Nephron progenitor cell (in vitro differentiated cells): ENCODE measurements around the gene FSIP1.

Experiments used
- DNase-seq: peaks from one replicate; pipeline ENCODE4 v3.0.0; 2021
- H3K27ac Mint-ChIP-seq: 2 replicates; pipeline ENCODE4 v1.8.0; 2021; ENCODE audit warnings: mild to moderate bottlenecking, moderate library complexity, mixed read lengths
- H3K27me3 Mint-ChIP-seq: 2 replicates; pipeline ENCODE4 v1.8.0; 2021; ENCODE audit warnings: mild to moderate bottlenecking, low read depth, mixed read lengths; ENCODE audit not compliant: poor library complexity
- H3K36me3 Mint-ChIP-seq: 2 replicates; pipeline ENCODE4 v1.8.0; 2021; ENCODE audit warnings: low read depth, mixed read lengths
- H3K4me1 Mint-ChIP-seq: 2 replicates; pipeline ENCODE4 v1.8.0; 2021; ENCODE audit warnings: mixed read lengths
- H3K4me3 Mint-ChIP-seq: 2 replicates; pipeline ENCODE4 v1.8.0; 2021; ENCODE audit warnings: mild to moderate bottlenecking, moderate library complexity, mixed read lengths
- H3K9me3 Mint-ChIP-seq: 2 replicates; pipeline ENCODE4 v1.8.0; 2021; ENCODE audit warnings: mild to moderate bottlenecking, moderate library complexity, mixed read lengths
- CTCF ChIP-seq: fragments of 200-600 bp; sonication (generic); IDR thresholded peaks from 2 replicates; pipeline ENCODE4 v1.5.0; 2021; ENCODE audit warnings: antibody characterized with exemption

Gene FSIP1

GRCh38 chr15:39578851-39579486, 203.7 kb downstream of the FSIP1 start:
- peaks cover 3% of the 10 kb centered on the region for H3K9me3 Mint-ChIP-seq
- no peak for DNase-seq
- no peak overlapping the region for H3K27ac Mint-ChIP-seq
- peaks cover 5% of the 10 kb centered on the region for H3K36me3 Mint-ChIP-seq
- peaks cover 23% of the 10 kb centered on the region for H3K27me3 Mint-ChIP-seq
- no peak for TF ChIP-seq CTCF
- H3K4me3 Mint-ChIP-seq: peak overlapping the region; percentile 88
- H3K4me1 Mint-ChIP-seq: peaks cover 36% of the 10 kb centered on the region

- Mint-ChIP-seq H3K27me3 (peaks cover 19% of the 10 kb centered on the region), H3K36me3 (peaks cover 4% of the 10 kb centered on the region), H3K4me1 (peaks cover 19% of the 10 kb centered on the region), H3K4me3 (no peak overlapping the region), H3K9me3 (peaks cover 3% of the 10 kb centered on the region), H3K27ac (no peak overlapping the region)
- no peak for DNase-seq
- no peak for TF ChIP-seq CTCF
Measured at GRCh38 chr15:39575180-39575579, 207.5 kb downstream of the FSIP1 start.

GRCh38 chr15:39574427-39574826, 208.2 kb downstream of the FSIP1 start:
- no peak for TF ChIP-seq CTCF
- peaks cover 3% of the 10 kb centered on the region for H3K9me3 Mint-ChIP-seq
- no peak overlapping the region for H3K27ac Mint-ChIP-seq
- H3K4me3 Mint-ChIP-seq: no peak overlapping the region
- H3K27me3 Mint-ChIP-seq: peaks cover 14% of the 10 kb centered on the region
- H3K4me1 Mint-ChIP-seq: peaks cover 13% of the 10 kb centered on the region
- peaks cover 4% of the 10 kb centered on the region for H3K36me3 Mint-ChIP-seq
- no peak for DNase-seq

GRCh38 chr15:39573844-39574243, 208.8 kb downstream of the FSIP1 start:
- Mint-ChIP-seq H3K27ac (no peak overlapping the region), H3K4me1 (peaks cover 7% of the 10 kb centered on the region), H3K9me3 (peaks cover 3% of the 10 kb centered on the region), H3K27me3 (peaks cover 8% of the 10 kb centered on the region), H3K36me3 (peaks cover 4% of the 10 kb centered on the region), H3K4me3 (no peak overlapping the region)
- no peak for TF ChIP-seq CTCF
- DNase-seq: no peak

- H3K36me3 Mint-ChIP-seq: peaks cover 4% of the 10 kb centered on the region
- peaks cover 3% of the 10 kb centered on the region for H3K9me3 Mint-ChIP-seq
- TF ChIP-seq CTCF: no peak
- no peak overlapping the region for H3K27ac Mint-ChIP-seq
- H3K27me3 Mint-ChIP-seq: peaks cover 4% of the 10 kb centered on the region
- H3K4me3 Mint-ChIP-seq: no peak overlapping the region
- no peak for DNase-seq
- peaks cover 5% of the 10 kb centered on the region for H3K4me1 Mint-ChIP-seq
Measured at GRCh38 chr15:39573287-39573686, 209.4 kb downstream of the FSIP1 start.

GRCh38 chr15:39565851-39566250, 216.8 kb downstream of the FSIP1 start:
- no peak for DNase-seq
- peaks cover 5% of the 10 kb centered on the region for H3K27me3 Mint-ChIP-seq

More at GRCh38 chr15:39565851-39566250, 216.8 kb downstream of the FSIP1 start:
- Mint-ChIP-seq H3K4me1 (no peaks in the 10 kb centered on the region), H3K27ac (no peak overlapping the region), H3K36me3 (no peaks in the 10 kb centered on the region), H3K4me3 (no peak overlapping the region), H3K9me3 (no peaks in the 10 kb centered on the region)
- no peak for TF ChIP-seq CTCF
